ENCODE results near the gene CMIP. TPM values are rescaled to one million over a fixed set of nuclear protein-coding genes. Genes with fewer than 3 reads are reported as not detected.

CMIP gene
- total RNA-seq, 4 donors from 2014 or later = 17.1 to 60.5 (median 39.7) TPM

GRCh38 chr16:81492965-81493754 is 48.6 kb downstream of the CMIP start:
- H3K36me3 ChIP-seq = no peaks in the 10 kb centered on the region
- H3K4me3 ChIP-seq = no peak overlapping the region
- peak overlapping the region; percentile 88 to 96 (median 92) for H3K27ac ChIP-seq
- H3K27me3 ChIP-seq = no peaks in the 10 kb centered on the region
- intact Hi-C loops (cut with DNase I) = no loop called here
- H3K4me1 ChIP-seq = peaks cover 55 to 100% (median 85%) of the 10 kb centered on the region in 3 donors
- 51 to 60% methylated on average over 20 to 29 of the region's 29 CpGs for WGBS, 2 donors
- no peaks in the 10 kb centered on the region for H3K9me3 ChIP-seq
- TF ChIP-seq CTCF (IDR thresholded peaks at IDR 0.05) (no peak), POLR2A (IDR thresholded peaks at IDR 0.05) (no peak)
- DNase-seq = no peak

- Histone ChIP-seq H3K27me3 (no peaks in the 10 kb centered on the region), H3K36me3 (no peaks in the 10 kb centered on the region), H3K27ac (peak overlapping the region; percentile 88 to 96 (median 92)), H3K4me3 (no peak overlapping the region), H3K9me3 (no peaks in the 10 kb centered on the region), H3K4me1 (peaks cover 55 to 100% (median 87%) of the 10 kb centered on the region in 3 donors)
- 39 to 59% methylated on average over 6 to 19 of the region's 23 CpGs for WGBS, 2 donors
- TF ChIP-seq CTCF (IDR thresholded peaks at IDR 0.05) (no peak), POLR2A (IDR thresholded peaks at IDR 0.05) (no peak)
- intact Hi-C loops (cut with DNase I) = no loop called here
- no peak for DNase-seq
Observed at GRCh38 chr16:81493755-81494433, 49.3 kb downstream of the CMIP start.

GRCh38 chr16:81494434-81494806 is 49.8 kb downstream of the CMIP start:
- H3K27me3 ChIP-seq = no peaks in the 10 kb centered on the region
- H3K4me1 ChIP-seq = peaks cover 59 to 100% (median 84%) of the 10 kb centered on the region in 3 donors
- no peak overlapping the region for H3K4me3 ChIP-seq
- TF ChIP-seq CTCF (IDR thresholded peaks at IDR 0.05) (no peak), POLR2A (IDR thresholded peaks at IDR 0.05) (no peak)
- H3K36me3 ChIP-seq = no peaks in the 10 kb centered on the region
- DNase-seq = no peak
- H3K27ac ChIP-seq = peak overlapping the region; percentile 88 to 96 (median 92)
- WGBS, 2 donors = 80 to 92% methylated on average over 4 to 5 of the region's 10 CpGs
- intact Hi-C loops (cut with DNase I) = no loop called here
- H3K9me3 ChIP-seq = no peaks in the 10 kb centered on the region

- H3K27me3 ChIP-seq = no peaks in the 10 kb centered on the region
- H3K9me3 ChIP-seq = no peaks in the 10 kb centered on the region
- TF ChIP-seq CTCF (IDR thresholded peaks at IDR 0.05) = no peak
- no peak for TF ChIP-seq POLR2A (IDR thresholded peaks at IDR 0.05)
- no peak overlapping the region for H3K4me3 ChIP-seq
- H3K36me3 ChIP-seq = no peaks in the 10 kb centered on the region
- intact Hi-C loops (cut with DNase I) = no loop called here
- H3K27ac ChIP-seq = peak overlapping the region; percentile 88 to 96 (median 92)
- DNase-seq = no peak
- H3K4me1 ChIP-seq = peaks cover 64 to 100% (median 84%) of the 10 kb centered on the region in 3 donors
- 94 to 95% methylated on average over 3 to 4 of the region's 4 CpGs for WGBS, 2 donors
Observed at GRCh38 chr16:81494888-81495287, 50.3 kb downstream of the CMIP start.

Data from esophagus squamous epithelium (tissue), 5 donors.